Parathyroid adenoma (tissue), 2 donors: ENCODE measurements around the gene RNF31.

Experiments used
- H2AFZ ChIP-seq: fragments of 300-600 bp; sonication (generic); one replicate; pipeline ENCODE4 v1.7.0; 2017; ENCODE audit warnings: antibody characterized with exemption, mild to moderate bottlenecking
- H3K27ac ChIP-seq: fragments of 300-600 bp; sonication (generic); one replicate; pipeline ENCODE4 v1.7.0; 2017
- H3K27me3 ChIP-seq: fragments of 300-600 bp; sonication (generic); one replicate; pipeline ENCODE4 v1.7.0; 2017; ENCODE audit warnings: low read length; ENCODE audit not compliant: control insufficient read depth, insufficient read depth
- H3K36me3 ChIP-seq: fragments of 300-600 bp; sonication (generic); one replicate; pipeline ENCODE4 v1.7.0; 2017; ENCODE audit warnings: low read length; ENCODE audit not compliant: control insufficient read depth, insufficient read depth
- H3K4me1 ChIP-seq: fragments of 300-600 bp; sonication (generic); one replicate; pipeline ENCODE4 v1.7.0; 2017; ENCODE audit warnings: control low read depth
- H3K4me2 ChIP-seq: fragments of 300-600 bp; sonication (generic); one replicate; pipeline ENCODE4 v1.7.0; 2017; ENCODE audit warnings: low read length
- H3K4me3 ChIP-seq: fragments of 300-600 bp; sonication (generic); one replicate; pipeline ENCODE4 v1.7.0; 2017; ENCODE audit warnings: low read depth, low read length
- H3K79me2 ChIP-seq: fragments of 300-600 bp; sonication (generic); one replicate; pipeline ENCODE4 v1.7.0; 2017; ENCODE audit warnings: control low read depth
- H3K9ac ChIP-seq: fragments of 300-600 bp; sonication (generic); one replicate; pipeline ENCODE4 v1.7.0; 2017; ENCODE audit warnings: mild to moderate bottlenecking
- H3K9me3 ChIP-seq: fragments of 300-600 bp; sonication (generic); one replicate; pipeline ENCODE4 v1.7.0; 2017; ENCODE audit warnings: low read length; ENCODE audit not compliant: control insufficient read depth
- CTCF ChIP-seq: fragments of 300-600 bp; sonication (generic); IDR thresholded peaks from one replicate; pipeline ENCODE4 v1.7.0; 2017; ENCODE audit warnings: antibody characterized with exemption, mild to moderate bottlenecking
- donor health status: primary hyperparathyroidism.

Gene RNF31

DNA sequence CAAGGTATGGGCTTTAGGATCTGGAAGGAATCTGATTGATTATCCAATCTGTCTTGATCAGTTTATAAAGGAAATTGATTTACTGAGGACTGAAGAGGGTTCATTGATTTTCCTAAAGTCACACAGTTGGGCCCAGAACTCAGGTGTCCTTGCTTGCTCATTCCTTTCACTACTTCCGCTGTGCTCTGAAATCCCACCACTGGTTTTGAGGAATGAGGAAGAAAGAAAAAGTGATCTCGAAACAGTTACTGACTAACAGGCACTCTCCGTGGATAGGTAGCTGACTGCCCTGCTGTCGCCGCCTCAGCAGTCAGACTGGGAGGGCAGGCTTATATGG is 16.9 kb upstream of the RNF31 start, which contains the start of gene FITM1:
TSS of gene FITM1 (plus strand) at position 280 of the 337 bp plus-strand sequence. CDS start 905 bp downstream, outside the sequence.
- Histone ChIP-seq H3K4me2 (no peak within 1 kb of the TSS), H3K9ac (no peak within 1 kb of the TSS), H3K27ac (peak within 1 kb of the TSS; percentile 11), H3K9me3 (no peaks in the 10 kb centered on the region), H3K4me3 (no peak within 1 kb of the TSS), H3K27me3 (no peaks in the 10 kb centered on the region), H3K79me2 (no peaks in the 10 kb centered on the region), H3K4me1 (no peaks in the 10 kb centered on the region), H3K36me3 (no peaks in the 10 kb centered on the region), H2AFZ (no peak within 1 kb of the TSS)
- TF ChIP-seq CTCF, result no peak

DNA sequence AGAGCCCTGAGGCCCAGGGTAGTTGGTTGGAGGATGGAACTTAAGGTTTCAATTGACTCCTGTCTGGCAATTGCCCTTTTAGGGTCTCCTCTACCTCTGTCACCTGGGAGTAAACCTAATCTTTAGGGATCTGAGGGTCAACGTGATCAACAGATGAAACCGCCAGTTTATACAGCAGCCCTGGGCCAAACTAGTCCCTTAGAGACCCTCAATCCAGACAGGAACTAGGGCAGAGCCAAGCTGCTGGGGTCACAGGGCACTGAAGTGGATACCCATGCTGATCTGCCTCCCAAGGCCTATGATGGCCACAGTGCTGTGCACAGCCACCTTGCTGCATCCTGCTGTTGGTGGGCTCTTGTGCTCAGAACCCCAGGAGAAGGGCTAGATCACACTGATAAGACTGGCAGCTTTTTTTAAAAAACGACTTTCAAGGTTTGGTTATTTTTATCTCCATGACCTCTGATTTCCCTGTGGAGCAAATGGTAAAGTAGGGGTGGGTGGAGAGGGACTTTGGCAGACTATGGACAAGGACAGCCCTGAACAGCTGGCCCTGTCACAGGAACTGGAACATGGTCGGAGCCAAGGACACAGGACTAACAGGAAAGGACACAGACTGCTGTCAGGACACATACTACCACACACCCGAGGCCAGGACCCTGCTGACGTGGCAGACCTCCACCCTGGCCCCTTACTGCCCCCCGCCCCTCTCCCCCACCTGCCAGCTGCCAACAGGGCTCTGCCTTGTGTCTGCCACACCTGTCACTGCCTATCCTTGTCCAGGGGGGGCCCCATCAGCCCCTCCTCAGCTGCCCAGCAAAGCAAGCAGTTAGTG is 16.4 kb upstream of the RNF31 start:
- Histone ChIP-seq H3K27me3 (no peaks in the 10 kb centered on the region), H3K4me3 (no peak overlapping the region), H3K79me2 (no peaks in the 10 kb centered on the region), H3K36me3 (no peaks in the 10 kb centered on the region), H3K27ac (peak overlapping the region; percentile 11), H3K9ac (no peak overlapping the region), H3K4me2 (no peak overlapping the region), H3K4me1 (no peaks in the 10 kb centered on the region), H2AFZ (no peak overlapping the region), H3K9me3 (no peaks in the 10 kb centered on the region)
- no peak for TF ChIP-seq CTCF

DNA sequence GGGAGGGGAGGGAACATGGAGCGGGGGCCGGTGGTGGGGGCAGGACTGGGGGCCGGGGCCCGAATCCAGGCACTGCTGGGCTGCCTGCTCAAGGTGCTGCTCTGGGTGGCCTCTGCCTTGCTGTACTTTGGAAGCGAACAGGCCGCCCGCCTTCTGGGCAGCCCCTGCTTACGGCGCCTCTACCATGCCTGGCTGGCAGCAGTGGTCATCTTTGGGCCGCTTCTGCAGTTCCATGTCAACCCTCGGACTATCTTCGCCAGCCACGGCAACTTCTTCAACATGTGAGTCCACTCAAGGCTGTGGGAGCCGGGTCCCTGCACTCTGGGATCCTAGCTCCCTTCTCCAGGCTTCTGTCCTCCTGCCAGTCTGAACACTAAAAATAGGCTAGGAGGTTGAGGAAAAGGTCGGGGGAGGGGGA is 15.7 kb upstream of the RNF31 start:
- no peak overlapping the region for H3K4me2 ChIP-seq
- no peaks in the 10 kb centered on the region for H3K27me3 ChIP-seq
- no peaks in the 10 kb centered on the region for H3K4me1 ChIP-seq
- H3K4me3 ChIP-seq, result no peak overlapping the region
- no peaks in the 10 kb centered on the region for H3K36me3 ChIP-seq
- no peaks in the 10 kb centered on the region for H3K79me2 ChIP-seq
- H2AFZ ChIP-seq, result no peak overlapping the region
- peak overlapping the region; percentile 11 for H3K27ac ChIP-seq
- TF ChIP-seq CTCF, result no peak
- no peak overlapping the region for H3K9ac ChIP-seq
- H3K9me3 ChIP-seq, result no peaks in the 10 kb centered on the region

- no peak for TF ChIP-seq CTCF
- no peak overlapping the region for H3K4me3 ChIP-seq
- no peaks in the 10 kb centered on the region for H3K36me3 ChIP-seq
- no peak overlapping the region for H3K27ac ChIP-seq
- H3K27me3 ChIP-seq, result no peaks in the 10 kb centered on the region
- H2AFZ ChIP-seq, result no peak overlapping the region
- H3K4me2 ChIP-seq, result no peak overlapping the region
- H3K9ac ChIP-seq, result no peak overlapping the region
- H3K79me2 ChIP-seq, result no peaks in the 10 kb centered on the region
- H3K4me1 ChIP-seq, result no peaks in the 10 kb centered on the region
- H3K9me3 ChIP-seq, result no peaks in the 10 kb centered on the region
Measured at GRCh38 chr14:24132061-24132685, 15.1 kb upstream of the RNF31 start.
